GM18909 (cell line): ENCODE data around the gene LRRC1.

Experiments used
- ATAC-seq: cut with Tn5 transposase; IDR thresholded peaks from one replicate; pipeline ENCODE4 v1.9.1; 2021; ENCODE audit warnings: mild to moderate bottlenecking; ENCODE audit not compliant: unreplicated experiment, poor library complexity

The LRRC1 gene

GRCh38 chr6:53869964-53870363 lies 75.2 kb downstream of the LRRC1 start:
- ATAC-seq = no peak

- ATAC-seq = no peak
These were observed 79.1 kb downstream of the LRRC1 start for GRCh38 chr6:53873922-53874321.

GRCh38 chr6:53874964-53875363 lies 80.2 kb downstream of the LRRC1 start:
- no peak for ATAC-seq

GRCh38 chr6:53877151-53877550 lies 82.3 kb downstream of the LRRC1 start:
- ATAC-seq = no peak

GRCh38 chr6:53878808-53879207 lies 84.0 kb downstream of the LRRC1 start:
- ATAC-seq = no peak

GRCh38 chr6:53879608-53880007 lies 84.8 kb downstream of the LRRC1 start:
- no peak for ATAC-seq

GRCh38 chr6:53887316-53887715 lies 92.5 kb downstream of the LRRC1 start:
- no peak for ATAC-seq

- no peak for ATAC-seq
These were observed 94.1 kb downstream of the LRRC1 start for GRCh38 chr6:53888931-53889330.

GRCh38 chr6:53889365-53889764 lies 94.6 kb downstream of the LRRC1 start:
- ATAC-seq = no peak

- ATAC-seq = peak; percentile 68
These were observed 97.9 kb downstream of the LRRC1 start for GRCh38 chr6:53892707-53893106.

- ATAC-seq = peak; percentile 90
These were observed 99.3 kb downstream of the LRRC1 start for GRCh38 chr6:53894091-53894490.

GRCh38 chr6:53896196-53896595 lies 101.4 kb downstream of the LRRC1 start:
- no peak for ATAC-seq

GRCh38 chr6:53898026-53898795 lies 103.4 kb downstream of the LRRC1 start:
- no peak for ATAC-seq

- no peak for ATAC-seq
These were observed 104.7 kb downstream of the LRRC1 start for GRCh38 chr6:53899512-53899911.

GRCh38 chr6:53903357-53903756 lies 108.6 kb downstream of the LRRC1 start:
- ATAC-seq = no peak

- ATAC-seq = no peak
These were observed 111.3 kb downstream of the LRRC1 start for GRCh38 chr6:53906103-53906502.

- ATAC-seq = no peak
These were observed 112.0 kb downstream of the LRRC1 start for GRCh38 chr6:53906842-53907241.

GRCh38 chr6:53910834-53911233 lies 116.0 kb downstream of the LRRC1 start:
- no peak for ATAC-seq

GRCh38 chr6:53912661-53913060 lies 117.9 kb downstream of the LRRC1 start:
- no peak for ATAC-seq

GRCh38 chr6:53913286-53913685 lies 118.5 kb downstream of the LRRC1 start:
- no peak for ATAC-seq

- no peak for ATAC-seq
These were observed 120.4 kb downstream of the LRRC1 start for GRCh38 chr6:53915026-53915691.
